Neural progenitor cell (in vitro differentiated cells): Measurements from ENCODE around the gene MYBPHL.

Experiments used
- CTCF ChIP-seq: fragments of 200-600 bp; sonication (generic); IDR thresholded peaks from 2 replicates; pipeline ENCODE4 v1.5.1; 2017; ENCODE audit warnings: antibody characterized with exemption, mild to moderate bottlenecking
- EZH2phosphoT487 ChIP-seq: fragments of 200-600 bp; sonication (generic); IDR thresholded peaks from 2 replicates; pipeline ENCODE4 v1.6.1; 2017; ENCODE audit warnings: antibody characterized with exemption

- TF ChIP-seq CTCF (no peak), EZH2phosphoT487 (no peak)
Observed at GRCh38 chr1:109242387-109242786, 64.4 kb downstream of the MYBPHL start.
